Sigmoid colon (tissue), 7 donors: ENCODE results near the gene CTSW. TPM values are rescaled to one million over a fixed set of nuclear protein-coding genes. Genes with fewer than 3 reads are reported as not detected.

Experiments used
- DNase-seq: peaks from one replicate; pipeline ENCODE4 v3.0.0-alpha.2; 2019
- H3K27ac ChIP-seq, 4 donors: fragments of 200-600 bp; sonication (generic); one replicate each; pipeline ENCODE4 v1.5.1; 2016 to 2019; ENCODE audit warnings: mild to moderate bottlenecking in 1 of 4
- H3K27me3 ChIP-seq, 3 donors: fragments of 200-600 bp; sonication (generic); one replicate each; pipeline ENCODE4 v1.5.1; 2019; ENCODE audit warnings: mild to moderate bottlenecking in 1 of 3
- H3K36me3 ChIP-seq, 4 donors: fragments of 200-600 bp; sonication (generic); one replicate each; pipeline ENCODE4 v1.5.1; 2016 to 2019
- H3K4me1 ChIP-seq, 4 donors: fragments of 200-600 bp; sonication (generic); one replicate each; pipeline ENCODE4 v1.5.1; 2017 to 2019
- H3K4me3 ChIP-seq, 4 donors: fragments of 200-600 bp; sonication (generic); one replicate each; pipeline ENCODE4 v1.5.1; 2017 to 2019; ENCODE audit warnings: mild to moderate bottlenecking in 2 of 4, moderate library complexity in 1 of 4
- H3K9me3 ChIP-seq, 4 donors: fragments of 200-600 bp in 3 of 4; sonication (generic) in 3 of 4; one replicate each; pipeline versions ENCODE4 v1.5.1 to v1.6.1; 2013 to 2019
- EP300 ChIP-seq, 4 donors: sonication (generic); formaldehyde crosslinking; IDR thresholded peaks; one replicate each; pipeline ENCODE4 v1.6.1; 2017; ENCODE audit warnings: antibody characterized with exemption in 4 of 4
- POLR2A ChIP-seq, 2 donors: fragments of 450-650 bp; IDR thresholded peaks; one replicate each; pipeline ENCODE4 v1.6.1; 2016; ENCODE audit warnings: antibody characterized with exemption in 2 of 2, mild to moderate bottlenecking in 2 of 2, moderate library complexity in 2 of 2
- POLR2AphosphoS5 ChIP-seq, 4 donors: sonication (generic); formaldehyde crosslinking; IDR thresholded peaks; one replicate each; pipeline ENCODE4 v1.6.1; 2017; ENCODE audit warnings: antibody characterized with exemption in 4 of 4
- WGBS, 2 donors: extraction: QIAGEN DNeasy Blood & Tissue Kit; methylation state at CpG; one replicate each; pipeline ENCODE4 v1.1.7; 2013; 5-methylcytosine and 5-hydroxymethylcytosine counted together
- intact Hi-C: fragments of 100-400 bp; cut with DNase I; formaldehyde crosslinking; loops from one replicate; pipeline ENCODE4 v1.15.1; 2023
- polyA plus RNA-seq, 3 donors: library from polyadenylated mRNA; stranded (reverse); fragments of 200-250 nt; gene quantifications; one replicate each; pipeline ENCODE4 v1.2.3, GENCODE V29; 2013
- total RNA-seq, 4 donors: library from RNA; depleted of rRNA; stranded (reverse); fragments of >200 nt; gene quantifications; one replicate each; pipeline ENCODE4 v1.1.0, GENCODE V29; 2016
- TF ChIP-seq, protein P1 (sequence below), 4 experiments: fragments of 450-650 bp in 3 of 4; fragments of 200-600 bp in 1 of 4; IDR thresholded peaks; one replicate each; pipeline ENCODE4 v1.5.1; 2016 to 2019; ENCODE audit warnings: antibody characterized with exemption in 4 of 4, mild to moderate bottlenecking in 3 of 4, moderate library complexity in 2 of 4
- donor health status: healthy with polysubstance abuse.
- donor health status: Bipolar disorder and iron deficiency.
- donor health status: healthy.

CTSW gene
- total and polyA plus RNA-seq, 7 donors, result 0.82 to 3.1 (median 2.3) TPM; not detected in 4

DNA sequence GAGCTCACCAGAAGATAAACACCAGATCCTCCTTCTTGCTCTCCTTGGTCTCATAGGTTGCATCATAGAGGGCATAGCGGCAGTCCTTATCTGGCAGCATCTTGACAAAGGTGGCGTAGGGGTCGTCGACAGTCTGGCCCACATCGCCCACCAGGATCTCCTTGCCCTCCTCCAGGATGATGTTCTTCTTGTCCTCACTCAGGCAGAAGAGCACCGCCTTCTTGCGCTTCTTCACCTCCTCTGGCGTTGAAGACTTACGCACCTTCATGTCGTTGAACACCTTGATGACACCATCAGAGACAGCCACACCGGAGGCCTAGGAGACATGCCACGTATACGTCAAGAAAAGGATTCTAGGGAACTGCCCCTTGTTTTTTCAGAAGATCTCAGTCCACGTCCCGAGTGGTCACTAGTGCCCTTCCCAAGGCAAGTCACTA is 23.7 kb upstream of the CTSW start:
- TF ChIP-seq EP300 (IDR thresholded peaks at IDR 0.05), result no peak
- TF ChIP-seq POLR2A (IDR thresholded peaks at IDR 0.05), result no peak
- Histone ChIP-seq H3K27me3 (no peaks in the 10 kb centered on the region), H3K4me1 (peaks cover 0 to 57% (median 41%) of the 10 kb centered on the region in 4 donors), H3K9me3 (peaks cover 0 to 5% (median 2%) of the 10 kb centered on the region in 4 donors), H3K4me3 (peak overlapping the region in 2 of 4 donors; percentile 79 to 97), H3K27ac (peak overlapping the region in 3 of 4 donors; percentile 92 to 99 (median 98)), H3K36me3 (peaks cover 30 to 53% (median 46%) of the 10 kb centered on the region in 4 donors)
- DNase-seq, result no peak
- 46 to 83% methylated on average over 15 of the region's 15 CpGs for WGBS, 2 donors
- intact Hi-C loops, result loop anchor here (5.0 kb wide), 2 partner anchors 61 to 284 kb away; partner anchors contain the start of genes C11orf68, DRAP1, FAM89B and ZNRD2

- Histone ChIP-seq H3K27ac (peak overlapping the region; percentile 89 to 99 (median 95)), H3K27me3 (no peaks in the 10 kb centered on the region), H3K4me1 (peaks cover 0 to 66% (median 51%) of the 10 kb centered on the region in 4 donors), H3K9me3 (no peaks in the 10 kb centered on the region), H3K36me3 (peaks cover 30 to 46% (median 42%) of the 10 kb centered on the region in 4 donors), H3K4me3 (peak overlapping the region; percentile 79 to 99 (median 98))
- 1% methylated on average over 57 of the region's 57 CpGs for WGBS, 2 donors
- TF ChIP-seq, protein P1, sequence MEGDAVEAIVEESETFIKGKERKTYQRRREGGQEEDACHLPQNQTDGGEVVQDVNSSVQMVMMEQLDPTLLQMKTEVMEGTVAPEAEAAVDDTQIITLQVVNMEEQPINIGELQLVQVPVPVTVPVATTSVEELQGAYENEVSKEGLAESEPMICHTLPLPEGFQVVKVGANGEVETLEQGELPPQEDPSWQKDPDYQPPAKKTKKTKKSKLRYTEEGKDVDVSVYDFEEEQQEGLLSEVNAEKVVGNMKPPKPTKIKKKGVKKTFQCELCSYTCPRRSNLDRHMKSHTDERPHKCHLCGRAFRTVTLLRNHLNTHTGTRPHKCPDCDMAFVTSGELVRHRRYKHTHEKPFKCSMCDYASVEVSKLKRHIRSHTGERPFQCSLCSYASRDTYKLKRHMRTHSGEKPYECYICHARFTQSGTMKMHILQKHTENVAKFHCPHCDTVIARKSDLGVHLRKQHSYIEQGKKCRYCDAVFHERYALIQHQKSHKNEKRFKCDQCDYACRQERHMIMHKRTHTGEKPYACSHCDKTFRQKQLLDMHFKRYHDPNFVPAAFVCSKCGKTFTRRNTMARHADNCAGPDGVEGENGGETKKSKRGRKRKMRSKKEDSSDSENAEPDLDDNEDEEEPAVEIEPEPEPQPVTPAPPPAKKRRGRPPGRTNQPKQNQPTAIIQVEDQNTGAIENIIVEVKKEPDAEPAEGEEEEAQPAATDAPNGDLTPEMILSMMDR (IDR thresholded peaks at IDR 0.05), result no peak
- TF ChIP-seq POLR2A (IDR thresholded peaks at IDR 0.05) (peak; percentile 68 to 70), EP300 (IDR thresholded peaks at IDR 0.05) (peak in 1 of 4 donors; percentile 25), POLR2AphosphoS5 (IDR thresholded peaks at IDR 0.05) (peak; percentile 74 to 91 (median 84))
- peak; percentile 92 for DNase-seq
- intact Hi-C loops, result loop anchor here (5.0 kb wide), 2 partner anchors 60 to 285 kb away; partner anchors contain the start of genes C11orf68, DRAP1, FAM89B and ZNRD2
These were observed 22.7 kb upstream of the CTSW start for GRCh38 chr11:65856689-65857499.

GRCh38 chr11:65857500-65857852 is 22.2 kb upstream of the CTSW start:
- Histone ChIP-seq H3K4me1 (peaks cover 0 to 70% (median 57%) of the 10 kb centered on the region in 4 donors), H3K4me3 (peak overlapping the region; percentile 79 to 99 (median 98)), H3K27ac (peak overlapping the region; percentile 89 to 99 (median 95)), H3K36me3 (peaks cover 30 to 46% (median 44%) of the 10 kb centered on the region in 4 donors), H3K27me3 (no peaks in the 10 kb centered on the region), H3K9me3 (no peaks in the 10 kb centered on the region)
- TF ChIP-seq, protein P1 (IDR thresholded peaks at IDR 0.05), result no peak
- TF ChIP-seq EP300 (IDR thresholded peaks at IDR 0.05) (no peak), POLR2A (IDR thresholded peaks at IDR 0.05) (no peak), POLR2AphosphoS5 (IDR thresholded peaks at IDR 0.05) (no peak)
- intact Hi-C loops, result loop anchor here (5.0 kb wide), 2 partner anchors 60 to 285 kb away; partner anchors contain the start of genes C11orf68, DRAP1, FAM89B and ZNRD2
- DNase-seq, result no peak
- 0 to 1% methylated on average over 49 of the region's 49 CpGs for WGBS, 2 donors

DNA sequence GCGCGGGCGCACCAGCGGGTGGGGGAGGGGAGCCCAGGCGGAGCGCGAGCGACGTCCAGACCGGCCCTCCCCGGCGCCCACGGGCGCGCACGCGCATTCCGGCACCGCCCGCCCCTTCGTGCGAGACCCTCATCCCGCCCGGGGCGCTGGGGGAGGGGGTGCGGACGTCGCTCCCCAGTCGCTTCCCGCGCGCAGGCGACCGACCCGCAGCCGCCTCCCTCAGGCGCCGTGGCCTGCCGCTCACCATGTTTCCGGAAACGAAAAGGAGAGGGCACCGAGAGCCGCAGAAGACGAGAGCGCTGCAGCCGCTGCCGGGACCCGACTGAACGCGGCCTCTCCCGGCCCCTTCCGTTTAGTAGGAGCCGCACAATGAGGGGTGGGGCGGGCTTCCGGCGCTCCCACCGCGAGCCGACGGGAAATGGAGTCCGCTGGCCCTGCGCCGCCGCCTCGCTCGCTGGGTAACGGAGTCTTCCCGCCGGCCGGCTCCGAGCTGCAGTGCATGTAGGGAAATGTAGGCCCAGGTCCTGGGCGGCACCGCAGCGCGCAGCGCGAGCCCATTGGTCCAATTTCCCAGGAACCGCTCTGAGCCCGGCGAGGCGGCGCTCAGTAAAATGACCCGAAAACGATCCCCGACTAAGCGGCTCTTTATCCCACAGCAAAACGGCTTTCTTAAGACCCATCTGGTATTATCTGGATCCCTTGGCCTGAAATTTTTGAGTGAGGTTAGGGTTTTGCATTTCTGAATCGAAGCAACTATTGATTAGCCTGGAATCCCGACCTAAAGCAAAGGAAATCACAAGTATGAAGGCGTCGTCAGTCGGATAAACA is 21.6 kb upstream of the CTSW start, which contains the start of gene CFL1:
Gene CFL1, minus strand, starts transcription at position 328 of the 828 bp plus-strand sequence. Its CDS starts 81 bp downstream, at position 247.
- peak in 1 of 4 donors; percentile 62 for TF ChIP-seq EP300 (IDR thresholded peaks at IDR 0.05)
- TF ChIP-seq, protein P1 (IDR thresholded peaks at IDR 0.05), result no peak
- TF ChIP-seq POLR2AphosphoS5 (IDR thresholded peaks at IDR 0.05), result peak; percentile 93 to 99 (median 98)
- TF ChIP-seq POLR2A (IDR thresholded peaks at IDR 0.05), result peak; percentile 95 to 96
- H3K4me1 ChIP-seq, result peaks cover 0 to 70% (median 59%) of the 10 kb centered on the region in 4 donors

More for the DNA sequence above, 21.6 kb upstream of the CTSW start, which contains the start of gene CFL1:
- peak; percentile 100 for DNase-seq
- no peaks in the 10 kb centered on the region for H3K27me3 ChIP-seq
- H3K27ac ChIP-seq, result peak within 1 kb of the TSS; percentile 89 to 99 (median 95)
- peak within 1 kb of the TSS; percentile 79 to 99 (median 98) for H3K4me3 ChIP-seq
- 0% methylated on average over 92 of the region's 92 CpGs for WGBS, 2 donors
- intact Hi-C loops, result loop anchor here (1.0 to 5.0 kb wide), 3 partner anchors 30 to 286 kb away; partner anchors contain the start of genes C11orf68, DRAP1, FAM89B and FIBP
- peaks cover 25 to 47% (median 45%) of the 10 kb centered on the region in 4 donors for H3K36me3 ChIP-seq
- H3K9me3 ChIP-seq, result no peaks in the 10 kb centered on the region
